Cerebellar nuclear complex (tissue), 1 donor: ENCODE results near the gene LDB1.

Source experiments
- DNase-seq, 2 experiments: peaks; one replicate each; lab custom pipeline; 2025; lab: John Stamatoyannopoulos, UW

LDB1 gene

GRCh38 chr10:102135956-102136526 lies 15.9 kb upstream of the LDB1 start:
- DNase-seq, result no peak

- DNase-seq, result no peak
Measured at GRCh38 chr10:102134416-102134815, 14.2 kb upstream of the LDB1 start.

GRCh38 chr10:102133373-102134195 lies 13.4 kb upstream of the LDB1 start:
- DNase-seq, result no peak

- peak; percentile 91 to 94 for DNase-seq
Measured at GRCh38 chr10:102132563-102133372, 12.6 kb upstream of the LDB1 start, which contains the start of gene PPRC1. TSS of gene PPRC1 (plus strand) at chr10:102133040. CDS start at chr10:102133069, 29 bp downstream.

GRCh38 chr10:102132193-102132562 lies 12.0 kb upstream of the LDB1 start:
- DNase-seq, result no peak

- DNase-seq, result no peak
Measured at GRCh38 chr10:102131286-102132170, 11.4 kb upstream of the LDB1 start.

GRCh38 chr10:102123223-102123622 lies 3.1 kb upstream of the LDB1 start:
- no peak for DNase-seq

GRCh38 chr10:102122450-102122849 lies 2.3 kb upstream of the LDB1 start:
- DNase-seq, result no peak

GRCh38 chr10:102121739-102122372 lies 1.7 kb upstream of the LDB1 start:
- DNase-seq, result no peak

- DNase-seq, result peak in 1 of 2 experiments; percentile 18
Measured at GRCh38 chr10:102120991-102121738, 997 bp upstream of the LDB1 start.

- DNase-seq, result no peak
Measured at GRCh38 chr10:102119417-102120141, 589 bp downstream of the LDB1 start.

- no peak for DNase-seq
Measured at GRCh38 chr10:102118867-102119266, 1.3 kb downstream of the LDB1 start.

- DNase-seq, result peak in 1 of 2 experiments; percentile 39
Measured at GRCh38 chr10:102117391-102118159, 2.6 kb downstream of the LDB1 start.

- DNase-seq, result no peak
Measured at GRCh38 chr10:102116656-102117055, 3.5 kb downstream of the LDB1 start.

- no peak for DNase-seq
Measured at GRCh38 chr10:102115775-102116174, 4.4 kb downstream of the LDB1 start.

- peak; percentile 78 to 84 for DNase-seq
Measured at GRCh38 chr10:102114861-102115618, 5.1 kb downstream of the LDB1 start.

GRCh38 chr10:102113956-102114857 lies 6.0 kb downstream of the LDB1 start:
- peak in 1 of 2 experiments; percentile 26 for DNase-seq
